AG09309 (cell line): ENCODE data around the gene RALGPS1.

Experiments
- DNase-seq: peaks from one replicate; pipeline ENCODE4 v3.0.0-alpha.2; 2010; ENCODE audit warnings: low read depth
- H3K4me3 ChIP-seq: 2 replicates; pipeline ENCODE4 v1.5.1; 2011; ENCODE audit warnings: mild to moderate bottlenecking, low read depth, low read length, moderate library complexity; ENCODE audit not compliant: control insufficient read depth
- CTCF ChIP-seq: IDR thresholded peaks from 2 replicates; pipeline ENCODE4 v1.5.1; 2011; ENCODE audit warnings: mild to moderate bottlenecking, low read depth, low read length, inconsistent platforms; ENCODE audit not compliant: insufficient read depth, control insufficient read depth; ENCODE audit errors: missing control alignments

The RALGPS1 gene

DNA sequence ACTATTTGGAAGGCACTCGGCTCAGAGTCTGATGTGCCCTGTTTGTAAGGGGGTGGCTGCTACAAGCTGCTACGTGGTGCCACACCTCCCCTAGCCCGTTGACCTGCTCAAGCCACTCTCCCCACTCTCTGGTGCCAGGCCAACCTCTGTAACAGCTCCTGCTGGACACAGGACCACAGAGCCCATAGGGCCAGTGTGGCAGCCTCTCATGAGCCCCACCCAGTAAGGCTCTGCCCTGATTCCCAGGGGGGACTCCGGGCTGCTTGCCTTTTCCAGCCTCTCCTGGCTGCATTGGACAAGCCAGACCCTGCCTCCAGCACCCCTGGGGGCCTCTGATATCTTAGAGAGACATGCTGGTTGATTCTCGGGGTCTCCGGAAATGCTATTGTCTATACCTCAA, 261.2 kb downstream of the RALGPS1 start:
- no peak for TF ChIP-seq CTCF
- H3K4me3 ChIP-seq = no peak overlapping the region
- no peak for DNase-seq

DNA sequence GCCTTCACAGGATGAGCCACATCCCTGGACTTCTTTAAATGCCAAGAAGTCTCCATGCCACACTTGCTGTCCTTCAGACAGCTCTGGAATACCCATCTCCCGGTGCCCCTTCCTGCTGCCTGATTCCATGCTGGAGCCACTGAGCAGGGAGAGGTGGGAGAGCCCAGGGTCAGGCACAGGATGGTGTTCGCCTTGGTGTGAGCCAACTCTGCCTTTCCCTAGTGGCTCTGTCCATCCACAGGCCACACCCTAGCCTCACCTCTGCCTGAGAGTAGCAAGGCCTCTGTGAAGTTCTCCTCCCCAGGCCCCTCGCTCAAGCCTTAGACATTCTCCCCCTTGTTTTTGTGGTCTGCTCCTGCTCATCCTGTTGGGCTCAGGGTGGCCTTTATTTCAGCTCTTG, 262.0 kb downstream of the RALGPS1 start:
- no peak for DNase-seq
- no peak for TF ChIP-seq CTCF
- H3K4me3 ChIP-seq = no peak overlapping the region

DNA sequence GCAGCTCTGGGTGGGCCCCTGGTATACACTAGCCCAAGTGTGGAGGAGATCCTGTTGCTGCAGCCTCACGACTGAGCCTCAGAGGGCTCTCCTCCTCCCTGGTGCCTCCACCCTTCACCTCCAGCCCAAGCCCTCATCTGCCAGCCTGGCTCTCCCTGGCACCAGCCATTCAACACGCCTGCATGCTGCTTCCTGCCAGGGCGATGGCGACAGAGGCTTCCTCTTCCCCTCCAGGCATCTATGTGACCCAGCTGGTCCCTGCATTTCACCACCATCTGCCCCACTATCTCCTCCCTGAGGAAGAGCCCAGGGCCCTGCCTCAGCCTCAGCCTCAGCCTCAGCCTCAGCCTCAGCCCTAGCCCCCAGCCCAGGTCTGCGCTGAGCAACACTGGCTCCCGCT, 262.6 kb downstream of the RALGPS1 start:
- TF ChIP-seq CTCF = no peak
- no peak overlapping the region for H3K4me3 ChIP-seq
- no peak for DNase-seq

- DNase-seq = no peak
- no peak for TF ChIP-seq CTCF
These were observed 263.2 kb downstream of the RALGPS1 start for GRCh38 chr9:127177665-127178265.

DNA sequence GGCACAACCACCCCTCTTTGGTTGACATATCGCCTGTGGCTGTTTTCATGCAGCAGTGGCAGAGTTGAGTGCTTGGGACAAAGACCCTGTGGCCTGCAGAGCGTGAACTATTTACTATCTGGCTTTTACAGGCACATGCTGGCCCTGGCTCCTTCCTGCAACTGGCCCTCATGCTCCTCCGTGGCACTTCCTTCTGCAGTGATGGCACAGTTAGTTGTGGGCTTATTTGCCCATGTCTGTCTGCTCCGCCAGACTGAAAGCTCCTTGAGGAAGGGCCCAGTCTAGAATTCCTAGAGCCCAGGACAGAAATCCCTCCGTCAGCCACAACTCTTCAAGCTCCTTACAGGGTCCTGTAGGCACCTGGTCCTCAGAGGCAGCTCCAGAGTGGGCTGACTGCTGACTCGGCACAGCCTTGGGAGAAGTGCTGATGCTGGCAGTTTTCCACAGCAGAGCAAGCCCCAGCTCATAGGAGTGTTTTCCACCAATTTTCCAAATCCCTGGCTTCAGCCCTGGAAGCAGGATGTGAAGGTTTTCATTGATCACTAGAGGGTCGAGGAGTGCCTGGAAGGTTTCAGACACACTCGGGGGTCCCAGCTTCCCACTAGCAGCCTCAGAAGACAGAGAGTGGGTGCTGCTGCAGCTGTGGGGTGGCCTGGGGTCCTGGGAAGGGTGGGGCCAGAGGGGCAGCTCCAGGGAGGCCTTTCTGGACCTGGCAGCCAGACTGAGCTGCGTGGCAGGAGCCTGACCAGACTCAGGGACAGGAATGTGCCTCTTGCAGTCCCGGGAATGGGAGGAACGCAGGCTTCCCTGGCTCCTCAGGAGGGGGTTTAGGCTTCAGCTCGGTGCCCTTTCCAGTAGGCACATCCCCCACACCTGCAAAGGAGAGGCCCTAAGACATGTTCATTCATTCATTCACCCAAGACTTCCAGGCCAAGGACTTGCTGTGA, 264.4 kb downstream of the RALGPS1 start:
- no peak overlapping the region for H3K4me3 ChIP-seq
- TF ChIP-seq CTCF = no peak
- DNase-seq = no peak

More at GRCh38 chr9:127177665-127178265, 263.2 kb downstream of the RALGPS1 start:
- H3K4me3 ChIP-seq = no peak overlapping the region

DNA sequence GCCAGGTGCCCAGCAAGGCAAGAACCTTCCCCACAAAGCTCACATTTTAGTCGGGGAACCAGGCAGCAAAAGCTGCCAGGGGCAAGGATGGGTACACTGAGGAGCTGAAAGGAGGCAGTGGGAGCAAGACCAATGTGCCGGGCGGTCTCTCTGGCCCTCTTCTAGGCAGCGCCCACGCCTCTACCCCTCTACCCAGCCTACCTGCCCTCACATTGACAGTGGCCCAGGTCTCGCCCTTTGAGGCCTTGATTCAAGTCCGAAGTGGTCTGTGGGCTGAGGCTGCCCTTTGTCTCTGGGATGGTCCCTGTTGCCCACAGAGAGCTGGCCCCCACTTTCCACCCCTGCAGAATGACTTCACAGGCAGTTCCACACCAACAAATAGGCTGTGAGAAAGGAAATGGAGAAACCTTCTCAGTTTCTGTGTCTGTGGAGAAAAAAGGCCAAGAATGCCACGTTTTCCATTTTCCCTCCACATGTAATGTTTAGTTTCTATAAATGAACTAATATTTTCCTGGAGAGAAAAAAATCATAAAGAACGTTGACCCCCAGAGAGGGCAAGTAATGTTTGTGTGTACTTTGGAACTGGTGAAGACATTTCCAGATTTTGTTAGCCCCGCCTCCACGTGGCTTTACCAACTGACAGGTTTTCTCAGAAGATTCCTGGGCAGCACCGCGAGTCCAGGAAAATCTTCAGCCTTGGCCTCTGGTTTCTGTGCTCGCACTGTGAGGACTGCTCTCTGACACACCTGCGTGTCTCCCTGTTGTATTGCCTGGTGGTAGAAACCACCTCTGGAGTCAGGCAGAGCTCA, 265.3 kb downstream of the RALGPS1 start:
- no peak for DNase-seq
- H3K4me3 ChIP-seq = no peak overlapping the region
- no peak for TF ChIP-seq CTCF
